Sciatic nerve (tissue), 2 donors: ENCODE data around the gene MAGEA11. TPM values are rescaled to one million over a fixed set of nuclear protein-coding genes. Genes with fewer than 3 reads are reported as not detected.

Source experiments
- ATAC-seq: fragments of 200-7000 bp; cut with Tn5 transposase; one replicate; pipeline ENCODE4 v1.9.1; 2020; ENCODE audit warnings: mild to moderate bottlenecking, moderate library complexity
- DNase-seq: peaks from one replicate; pipeline ENCODE4 v3.0.0-alpha.2; 2020; ENCODE audit warnings: low spot score
- intact Hi-C: fragments of 100-400 bp; cut with DNase I; formaldehyde crosslinking; loops from one replicate; pipeline ENCODE4 v1.14.2; 2022
- total RNA-seq: library from RNA; stranded (reverse); fragmentation: NEBNext Ultra II Directional; extraction: Animal tissue kit (Norgen Biotek cat#: 25700); gene quantifications from one replicate; pipeline ENCODE4 v1.2.1, GENCODE V29; 2021
- donor health status: DM: no; HTN: no; CAD: no.
- donor health status: DM: no; HTN: no; CAD: no.

Gene MAGEA11
- total RNA-seq, 1 donor from 2014 or later, result not detected

DNA sequence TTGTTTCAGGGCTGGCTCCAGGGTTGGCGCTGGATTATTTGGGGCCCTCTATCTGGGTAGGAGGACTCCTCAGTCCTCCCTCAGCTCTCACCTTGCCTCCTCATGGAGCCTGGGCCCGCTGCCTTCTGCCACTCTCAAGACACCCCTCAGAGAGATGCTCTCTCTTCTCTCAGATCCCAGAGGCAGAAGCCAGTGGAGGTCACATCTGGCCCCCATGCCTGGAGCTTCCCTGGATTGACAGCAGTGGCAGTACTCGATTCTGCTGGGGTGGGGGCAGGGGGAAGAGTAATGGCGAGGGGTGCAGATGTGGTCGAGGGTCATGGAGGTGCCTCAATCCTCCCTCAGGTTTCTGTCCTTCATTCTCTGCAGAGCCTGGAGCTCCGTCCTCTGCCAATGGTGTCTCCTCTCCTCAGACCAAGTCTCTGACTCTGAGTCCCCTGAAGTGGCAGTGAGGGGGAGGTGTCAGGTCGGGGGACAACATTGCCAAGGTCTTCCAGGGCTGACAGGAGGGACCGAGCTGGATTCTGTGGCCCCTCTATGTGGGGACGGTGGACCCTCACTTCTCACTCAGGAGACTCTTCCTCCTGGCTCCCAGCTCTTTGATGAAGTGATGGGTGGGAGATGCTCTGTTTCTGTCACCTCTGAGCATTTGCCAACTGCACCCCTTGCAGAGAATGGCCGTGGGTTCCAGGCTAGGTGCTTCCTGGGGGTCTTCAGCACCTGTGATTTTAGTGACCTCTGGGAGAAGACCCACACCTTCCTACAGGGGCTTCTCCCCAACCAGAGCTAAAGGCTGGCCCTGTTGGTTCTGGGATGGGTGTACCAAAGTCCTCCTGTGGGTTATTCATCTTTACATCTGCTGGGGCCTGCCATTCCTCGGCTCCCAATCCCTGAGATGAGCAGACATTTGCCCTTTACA, 51.1 kb downstream of the MAGEA11 start:
- ATAC-seq (no peak), DNase-seq (peak; percentile 28)
- intact Hi-C loops, result no loop called here

Other genes with a start within 250 kb of the MAGEA11 start
- gene IDS, start 206.8 kb upstream of the MAGEA11 start, total RNA-seq, result 111 TPM
- gene EOLA1, start 171.0 kb upstream of the MAGEA11 start, total RNA-seq, result 18.9 TPM
- gene HSFX3, start 162.1 kb upstream of the MAGEA11 start, total RNA-seq, result not detected
- gene MAGEA9B, start 124.6 kb upstream of the MAGEA11 start, total RNA-seq, result not detected
- gene HSFX2, start 116.7 kb upstream of the MAGEA11 start, total RNA-seq, result 0.71 TPM
- gene TMEM185A, start 80.3 kb upstream of the MAGEA11 start, total RNA-seq, result 31.5 TPM
- gene HSFX1, start 62.0 kb downstream of the MAGEA11 start, total RNA-seq, result 2.9 TPM
- not detected for gene MAGEA9, start 69.9 kb downstream of the MAGEA11 start, total RNA-seq
- not detected for gene MAGEA8, start 169.1 kb downstream of the MAGEA11 start, total RNA-seq
- gene HSFX4, start 217.5 kb downstream of the MAGEA11 start, total RNA-seq, result not detected
- 24.5 TPM for gene EOLA2, start 226.4 kb downstream of the MAGEA11 start, total RNA-seq